ENCODE results near the gene MEX3C. TPM values are rescaled to one million over a fixed set of nuclear protein-coding genes. Genes with fewer than 3 reads are reported as not detected.

The MEX3C gene
- total RNA-seq, 1 donor from 2014 or later, result 17.2 TPM

- intact Hi-C loops (cut with micrococcal nuclease), result no loop called here
- H3K27ac ChIP-seq (replicated peaks), result no peak overlapping the region
Observed at GRCh38 chr18:51153659-51154371, 43.7 kb downstream of the MEX3C start.

GRCh38 chr18:51151568-51152511, 45.6 kb downstream of the MEX3C start:
- intact Hi-C loops (cut with micrococcal nuclease), result no loop called here
- peaks cover 5% of the 10 kb centered on the region for H3K9me3 ChIP-seq (replicated peaks)
- peaks cover 7% of the 10 kb centered on the region for H3K27me3 ChIP-seq (ENCODE audit: low read depth)
- DNase-seq, result no peak
- H3K36me3 ChIP-seq, result no peaks in the 10 kb centered on the region
- H3K4me1 ChIP-seq, result no peaks in the 10 kb centered on the region
- TF ChIP-seq CTCF (IDR thresholded peaks at IDR 0.05; ENCODE audit: borderline replicate concordance), result no peak
- H3K27ac ChIP-seq (replicated peaks), result no peak overlapping the region
- H3K4me3 ChIP-seq, result no peak overlapping the region

More at GRCh38 chr18:51153659-51154371, 43.7 kb downstream of the MEX3C start:
- no peak for TF ChIP-seq CTCF (IDR thresholded peaks at IDR 0.05; ENCODE audit: borderline replicate concordance)
- Histone ChIP-seq H3K9me3 (replicated peaks) (peaks cover 5% of the 10 kb centered on the region), H3K4me1 (no peaks in the 10 kb centered on the region), H3K4me3 (no peak overlapping the region), H3K36me3 (no peaks in the 10 kb centered on the region), H3K27me3 (ENCODE audit: low read depth) (peaks cover 7% of the 10 kb centered on the region)
- no peak for DNase-seq

GRCh38 chr18:51151185-51151567, 46.3 kb downstream of the MEX3C start:
- Histone ChIP-seq H3K4me3 (no peak overlapping the region), H3K27ac (replicated peaks) (no peak overlapping the region), H3K9me3 (replicated peaks) (peaks cover 5% of the 10 kb centered on the region), H3K36me3 (no peaks in the 10 kb centered on the region), H3K27me3 (ENCODE audit: low read depth) (peaks cover 7% of the 10 kb centered on the region), H3K4me1 (no peaks in the 10 kb centered on the region)
- intact Hi-C loops (cut with micrococcal nuclease), result no loop called here
- no peak for TF ChIP-seq CTCF (IDR thresholded peaks at IDR 0.05; ENCODE audit: borderline replicate concordance)
- DNase-seq, result no peak

- DNase-seq, result no peak
- H3K27me3 ChIP-seq (ENCODE audit: low read depth), result peaks cover 7% of the 10 kb centered on the region
- intact Hi-C loops (cut with micrococcal nuclease), result no loop called here
- no peak overlapping the region for H3K27ac ChIP-seq (replicated peaks)
- peaks cover 5% of the 10 kb centered on the region for H3K9me3 ChIP-seq (replicated peaks)
- H3K4me3 ChIP-seq, result no peak overlapping the region
- no peak for TF ChIP-seq CTCF (IDR thresholded peaks at IDR 0.05; ENCODE audit: borderline replicate concordance)
- H3K36me3 ChIP-seq, result no peaks in the 10 kb centered on the region
- H3K4me1 ChIP-seq, result no peaks in the 10 kb centered on the region
Observed at GRCh38 chr18:51150113-51150700, 47.3 kb downstream of the MEX3C start.

- DNase-seq, result no peak
- no peak for TF ChIP-seq CTCF (IDR thresholded peaks at IDR 0.05; ENCODE audit: borderline replicate concordance)
Observed at GRCh38 chr18:51149670-51150069, 47.8 kb downstream of the MEX3C start.

More at GRCh38 chr18:51149670-51150069, 47.8 kb downstream of the MEX3C start:
- peaks cover 7% of the 10 kb centered on the region for H3K27me3 ChIP-seq (ENCODE audit: low read depth)
- H3K4me3 ChIP-seq, result no peak overlapping the region
- intact Hi-C loops (cut with micrococcal nuclease), result no loop called here
- H3K36me3 ChIP-seq, result no peaks in the 10 kb centered on the region
- H3K4me1 ChIP-seq, result no peaks in the 10 kb centered on the region
- no peak overlapping the region for H3K27ac ChIP-seq (replicated peaks)
- H3K9me3 ChIP-seq (replicated peaks), result peaks cover 5% of the 10 kb centered on the region
